Measurements from ENCODE around the gene DEPDC5.

The DEPDC5 gene

GRCh38 chr22:31929167-31929930 lies 175.5 kb downstream of the DEPDC5 start:
- DNase-seq, result no peak

- DNase-seq, result no peak
Observed at GRCh38 chr22:31932863-31933262, 179.0 kb downstream of the DEPDC5 start.

DNA sequence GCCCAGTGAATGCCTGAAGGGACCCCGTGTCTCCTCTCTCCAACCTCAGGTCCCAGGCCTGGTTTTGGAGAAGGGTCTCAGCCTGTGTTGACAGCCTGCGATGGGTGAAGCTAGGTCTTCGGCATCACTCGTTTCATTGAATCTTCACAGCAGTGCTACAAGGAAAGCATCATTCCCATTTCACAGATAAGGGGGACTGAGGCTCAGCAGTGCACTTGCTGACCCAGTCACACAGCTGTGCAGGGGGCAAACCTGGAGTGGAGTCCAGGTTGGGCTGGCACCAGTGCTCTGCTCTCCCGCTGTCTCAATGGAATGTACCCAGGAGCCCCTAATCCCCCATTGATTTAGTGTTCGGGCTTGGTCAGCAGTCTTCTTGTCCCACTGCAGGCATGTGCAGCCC lies 179.6 kb downstream of the DEPDC5 start:
- DNase-seq, result no peak

GRCh38 chr22:31933816-31934482 lies 180.1 kb downstream of the DEPDC5 start:
- no peak for DNase-seq

DNA sequence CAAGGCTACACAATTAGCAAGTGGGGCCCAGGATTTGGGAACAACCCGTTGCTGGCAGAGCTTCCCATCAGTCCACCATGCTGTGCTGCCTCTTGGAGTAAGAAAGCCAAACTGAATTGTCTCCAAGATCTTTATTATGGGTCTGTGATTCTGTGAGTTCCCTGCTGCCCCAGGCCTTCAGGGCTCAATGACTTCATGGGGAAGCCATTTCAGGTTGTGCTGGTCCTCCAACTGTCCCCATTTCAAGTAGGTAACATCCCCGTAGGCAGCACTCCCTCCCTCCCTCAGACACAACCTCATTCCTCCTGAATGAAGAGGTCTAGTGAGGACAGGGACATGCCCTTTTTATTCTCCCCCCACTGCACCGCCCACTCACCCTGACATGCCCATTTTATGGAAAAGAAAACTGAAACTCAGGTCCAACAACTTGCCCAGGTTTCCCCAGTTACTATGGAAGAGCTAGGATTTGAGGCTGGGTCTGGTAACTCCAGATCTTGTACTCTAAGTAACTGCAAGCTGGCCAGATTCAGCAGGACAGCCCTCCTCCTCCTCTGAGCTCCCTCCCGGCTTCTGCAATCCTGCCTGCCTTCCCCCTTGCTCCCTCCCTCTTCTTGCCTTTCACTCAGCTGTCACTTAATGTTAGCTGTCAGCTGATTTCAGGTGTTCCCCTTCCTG lies 182.3 kb downstream of the DEPDC5 start:
- no peak for DNase-seq

DNA sequence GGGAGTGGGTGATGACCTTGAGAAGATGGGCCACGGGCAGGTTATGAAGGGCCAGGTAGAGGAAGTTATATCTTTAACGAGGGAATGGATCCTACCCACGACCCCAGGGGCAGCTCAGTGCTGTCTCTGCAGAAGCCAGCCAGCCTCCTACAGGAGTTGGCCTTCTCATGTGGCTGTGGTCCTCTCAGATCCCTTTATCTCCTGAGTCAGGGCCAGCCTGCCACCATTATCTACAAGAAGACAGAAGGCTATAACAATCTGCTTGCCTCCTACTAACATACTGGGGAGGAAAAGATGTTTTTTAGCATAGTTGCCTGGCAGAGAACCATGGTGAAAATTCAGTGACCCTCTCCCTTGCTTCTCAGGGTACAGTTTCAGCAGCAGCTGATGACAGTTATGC lies 183.5 kb downstream of the DEPDC5 start:
- DNase-seq, result no peak

- DNase-seq, result no peak
Observed at GRCh38 chr22:31938296-31938695, 184.5 kb downstream of the DEPDC5 start.

DNA sequence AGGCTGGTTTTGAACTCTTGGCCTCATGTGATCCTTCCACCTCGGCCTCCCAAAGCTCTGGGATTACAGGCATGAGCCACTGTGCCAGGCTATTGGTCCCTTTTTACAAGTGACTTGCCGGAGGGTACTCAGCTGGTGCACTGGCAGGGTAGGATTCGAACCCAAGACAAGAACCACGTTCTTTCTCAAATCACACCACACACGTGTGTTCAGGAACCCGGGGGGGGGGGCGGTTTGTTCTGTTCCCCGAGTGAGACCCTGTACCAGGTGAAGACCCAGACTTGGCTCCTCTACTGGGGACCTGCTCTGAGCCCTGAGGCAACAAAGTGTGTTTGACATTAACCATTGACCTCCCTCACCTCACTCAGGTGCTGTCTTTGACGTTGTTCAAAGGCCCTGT lies 186.7 kb downstream of the DEPDC5 start:
- no peak for DNase-seq

DNA sequence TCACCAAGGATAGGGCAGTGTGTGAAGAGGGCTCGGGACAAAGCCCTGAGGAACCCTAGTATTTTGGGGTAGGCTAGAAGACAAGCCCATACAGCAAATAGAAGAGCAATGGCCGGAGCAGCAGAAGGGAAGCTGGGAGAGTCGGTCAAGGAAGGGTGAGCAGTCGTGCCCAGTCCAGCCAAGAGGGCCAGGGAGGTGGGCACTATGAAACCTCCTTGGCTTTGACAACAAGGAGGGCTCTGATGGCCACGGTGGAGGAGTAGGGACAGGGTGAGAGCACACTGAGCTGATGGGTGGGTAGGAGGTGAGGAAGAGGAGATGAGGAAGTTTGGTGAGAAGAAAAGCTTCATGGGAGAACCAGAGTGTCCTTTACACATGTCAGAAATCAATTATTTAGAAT lies 188.3 kb downstream of the DEPDC5 start:
- DNase-seq, result no peak

- DNase-seq, result no peak
Observed at GRCh38 chr22:31943206-31943977, 189.6 kb downstream of the DEPDC5 start.

DNA sequence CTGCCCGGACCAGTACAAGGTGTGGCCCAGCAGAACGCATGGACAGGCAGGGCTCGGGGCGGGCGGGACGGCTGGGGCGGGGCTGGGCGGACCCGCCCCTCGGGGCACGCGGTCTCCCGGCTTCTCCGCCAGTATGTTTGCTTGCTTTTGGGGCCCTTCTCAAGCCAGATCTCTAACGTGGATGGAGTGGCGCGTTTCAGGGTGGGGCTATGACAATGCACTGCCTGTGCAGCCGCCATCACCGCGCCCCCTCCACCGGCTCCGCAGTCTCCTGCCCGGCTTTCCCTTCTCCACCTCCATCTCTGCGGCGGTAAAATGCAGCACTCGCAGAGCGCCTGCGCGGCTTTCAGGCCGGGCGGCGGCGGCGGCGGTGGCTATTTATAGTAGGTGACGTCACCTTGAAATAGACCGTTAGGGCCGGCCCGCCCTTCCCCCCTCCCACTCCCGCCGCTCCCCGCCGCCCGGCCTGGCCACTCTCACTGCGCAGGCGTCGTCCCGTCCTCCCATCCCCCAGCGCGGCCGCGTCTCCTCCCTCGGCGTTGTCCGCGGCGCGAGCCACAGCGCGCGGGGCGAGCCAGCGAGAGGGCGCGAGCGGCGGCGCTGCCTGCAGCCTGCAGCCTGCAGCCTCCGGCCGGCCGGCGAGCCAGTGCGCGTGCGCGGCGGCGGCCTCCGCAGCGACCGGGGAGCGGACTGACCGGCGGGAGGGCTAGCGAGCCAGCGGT lies 190.3 kb downstream of the DEPDC5 start, which contains the start of gene YWHAH:
Gene YWHAH, plus strand, starts transcription at position 558 of the 722 bp plus-strand sequence. CDS start 199 bp downstream, outside the sequence.
- peak; percentile 65 for DNase-seq

DNA sequence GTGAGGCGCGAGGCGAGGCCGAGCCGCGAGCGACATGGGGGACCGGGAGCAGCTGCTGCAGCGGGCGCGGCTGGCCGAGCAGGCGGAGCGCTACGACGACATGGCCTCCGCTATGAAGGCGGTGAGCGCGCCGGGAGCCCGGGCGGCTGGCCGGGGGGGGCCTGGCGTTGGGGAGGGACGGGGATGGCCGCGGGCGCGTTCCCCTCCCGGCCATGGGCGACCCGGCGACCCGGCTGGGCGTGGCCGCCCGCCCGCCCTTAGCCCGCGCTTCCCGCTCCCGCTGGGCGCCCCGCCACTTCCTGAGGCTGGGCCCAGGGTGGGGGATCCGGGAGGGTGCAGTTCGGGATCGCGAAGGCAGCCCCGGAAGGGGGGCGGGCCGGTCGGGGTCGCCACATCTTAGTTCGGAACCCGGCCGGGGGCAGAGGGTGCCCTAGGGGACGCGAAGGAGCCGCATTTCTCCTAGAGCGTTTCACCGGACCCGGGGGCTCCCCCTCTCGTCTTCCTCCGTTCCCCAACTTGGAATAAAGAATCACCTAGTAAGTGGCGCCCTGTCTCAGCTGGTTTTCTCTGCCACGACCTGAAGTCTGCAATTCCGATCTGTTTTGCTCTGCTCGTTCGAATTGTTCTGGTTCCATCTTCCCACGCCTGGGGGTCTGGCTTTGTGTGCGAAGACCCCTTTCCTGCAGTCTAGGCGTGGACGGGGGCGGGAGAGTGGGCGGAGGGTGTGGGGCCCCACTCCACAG lies 191.1 kb downstream of the DEPDC5 start:
- no peak for DNase-seq

DNA sequence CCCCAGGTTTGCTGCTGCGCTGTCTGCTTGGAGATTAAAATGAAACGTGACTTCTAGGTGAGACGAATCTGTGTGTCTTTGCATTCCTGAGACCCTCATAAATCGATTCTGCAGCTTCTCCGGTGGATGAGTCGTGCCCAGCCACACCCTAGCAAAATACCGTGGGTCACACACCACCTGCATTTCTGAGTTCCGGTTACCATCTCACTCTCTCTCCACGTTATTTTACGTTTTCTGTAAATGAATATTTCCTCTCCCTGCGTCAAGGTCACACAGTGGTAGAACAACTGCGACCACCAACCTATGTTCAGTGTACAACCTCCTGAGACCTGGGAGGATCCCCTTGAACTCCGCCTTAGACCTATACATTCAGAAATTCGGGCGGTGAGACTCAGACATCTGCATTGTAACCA lies 191.6 kb downstream of the DEPDC5 start:
- DNase-seq, result no peak

GRCh38 chr22:31945971-31946680 lies 192.3 kb downstream of the DEPDC5 start:
- DNase-seq, result peak; percentile 5

DNA sequence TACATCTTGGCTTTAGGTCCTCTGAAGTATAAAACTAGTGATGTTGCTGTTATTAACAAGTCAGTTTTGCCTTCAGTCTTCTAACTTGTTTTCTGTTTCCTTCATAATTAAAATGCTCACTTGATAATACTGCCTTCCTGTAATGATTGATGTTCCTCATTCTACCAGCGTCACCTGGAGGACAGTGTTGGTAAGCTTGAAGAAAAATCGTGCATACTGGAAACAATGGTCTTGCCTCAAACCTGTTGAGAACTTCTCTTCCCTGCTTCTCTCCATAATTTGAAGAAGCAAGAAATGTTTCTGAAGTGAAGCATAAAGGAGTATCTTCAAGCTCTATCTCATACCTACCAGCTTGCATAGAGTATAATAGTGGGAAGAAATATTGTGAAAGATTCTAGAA lies 193.5 kb downstream of the DEPDC5 start:
- DNase-seq, result no peak

GRCh38 chr22:31948002-31948401 lies 194.2 kb downstream of the DEPDC5 start:
- no peak for DNase-seq

DNA sequence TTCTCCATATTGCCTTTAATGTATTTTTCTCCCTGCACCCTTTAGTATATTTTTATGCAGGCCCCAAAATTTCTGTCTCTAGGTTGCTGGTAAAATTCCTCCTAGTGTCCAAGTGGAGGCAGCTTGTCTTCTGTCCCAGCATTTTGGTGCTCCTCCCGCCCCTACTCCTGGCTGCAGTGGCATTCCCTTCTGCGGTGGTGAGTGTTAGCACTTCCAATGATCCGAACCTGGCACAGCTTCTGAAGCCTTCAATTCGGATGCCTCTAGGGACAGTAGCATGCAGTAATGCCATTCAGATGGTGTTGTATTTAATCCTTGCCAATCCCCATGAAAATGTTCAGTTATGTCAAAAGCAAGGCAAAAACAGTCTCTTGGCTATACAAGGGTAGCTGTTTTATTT lies 196.4 kb downstream of the DEPDC5 start:
- DNase-seq, result no peak

GRCh38 chr22:31951194-31952093 lies 197.6 kb downstream of the DEPDC5 start:
- no peak for DNase-seq

DNA sequence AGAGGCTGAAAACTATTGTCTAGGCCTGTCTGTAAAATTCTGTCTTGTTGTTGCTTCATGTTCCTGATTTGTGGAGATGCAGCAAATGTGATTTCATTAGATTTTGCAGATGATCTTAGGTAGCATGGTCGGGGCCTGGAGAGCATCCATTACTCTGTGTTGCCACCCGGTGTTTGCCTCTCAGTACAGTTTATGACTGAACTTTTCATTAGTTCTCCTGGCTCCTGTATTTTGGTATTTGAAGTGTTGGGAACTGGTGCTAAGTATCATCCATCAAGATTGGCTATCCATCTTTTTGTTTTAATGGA lies 198.2 kb downstream of the DEPDC5 start:
- no peak for DNase-seq

GRCh38 chr22:31952472-31952871 lies 198.7 kb downstream of the DEPDC5 start:
- no peak for DNase-seq
